ENCODE data around the gene MSH2.
"Not testable (repeated sequence)": the region's sequence is repeated elsewhere in the genome, so short reads cannot be mapped to it uniquely, and the experiment has no call there.

Gene MSH2

GRCh38 chr2:47499621-47500309, 96.8 kb downstream of the MSH2 start:
- Histone ChIP-seq H3K27me3 (ENCODE audit: insufficient read depth, low read length) (no peaks in the 10 kb centered on the region), H3K36me3 (ENCODE audit: insufficient read depth, low read depth, low read length) (0 out of 2 replicates have a peak, but pooled peaks cover 3% of the 10 kb centered on the region), H3K9me3 (ENCODE audit: insufficient read depth, low read depth, low read length) (peaks cover 14% of the 10 kb centered on the region), H3K9ac (ENCODE audit: low read depth, low read length) (no peak overlapping the region), H3K4me1 (ENCODE audit: insufficient read depth, low read length) (no peaks in the 10 kb centered on the region), H3K27ac (ENCODE audit: low read length) (no peak overlapping the region), H3K4me3 (ENCODE audit: low read length) (no peak overlapping the region)

GRCh38 chr2:47501374-47502200, 98.6 kb downstream of the MSH2 start:
- Histone ChIP-seq H3K4me3 (ENCODE audit: low read length) (no peak overlapping the region), H3K9me3 (ENCODE audit: insufficient read depth, low read depth, low read length) (peaks cover 21% of the 10 kb centered on the region), H3K4me1 (ENCODE audit: insufficient read depth, low read length) (no peaks in the 10 kb centered on the region), H3K27ac (ENCODE audit: low read length) (no peak overlapping the region), H3K9ac (ENCODE audit: low read depth, low read length) (no peak overlapping the region), H3K27me3 (ENCODE audit: insufficient read depth, low read length) (no peaks in the 10 kb centered on the region), H3K36me3 (ENCODE audit: insufficient read depth, low read depth, low read length) (0 out of 2 replicates have a peak, but pooled peaks cover 3% of the 10 kb centered on the region)

- not testable (repeated sequence) for H3K27me3 ChIP-seq (ENCODE audit: insufficient read depth, low read length); H3K4me1 ChIP-seq (ENCODE audit: insufficient read depth, low read length); H3K27ac ChIP-seq (ENCODE audit: low read length); H3K36me3 ChIP-seq (ENCODE audit: insufficient read depth, low read depth, low read length); H3K9ac ChIP-seq (ENCODE audit: low read depth, low read length); H3K4me3 ChIP-seq (ENCODE audit: low read length)
- H3K9me3 ChIP-seq (ENCODE audit: insufficient read depth, low read depth, low read length): peaks cover 21% of the 10 kb centered on the region
Observed at GRCh38 chr2:47502498-47502897, 99.5 kb downstream of the MSH2 start.

- no peak overlapping the region for H3K4me3 ChIP-seq (ENCODE audit: low read length)
- peaks cover 21% of the 10 kb centered on the region for H3K9me3 ChIP-seq (ENCODE audit: insufficient read depth, low read depth, low read length)
- no peak overlapping the region for H3K27ac ChIP-seq (ENCODE audit: low read length)
- 0 out of 2 replicates have a peak, but pooled peaks cover 3% of the 10 kb centered on the region for H3K36me3 ChIP-seq (ENCODE audit: insufficient read depth, low read depth, low read length)
- no peaks in the 10 kb centered on the region for H3K4me1 ChIP-seq (ENCODE audit: insufficient read depth, low read length)
- H3K9ac ChIP-seq (ENCODE audit: low read depth, low read length): no peak overlapping the region
- no peaks in the 10 kb centered on the region for H3K27me3 ChIP-seq (ENCODE audit: insufficient read depth, low read length)
Observed at GRCh38 chr2:47503481-47504070, 100.6 kb downstream of the MSH2 start.

GRCh38 chr2:47504174-47504810, 101.3 kb downstream of the MSH2 start:
- Histone ChIP-seq H3K4me1 (ENCODE audit: insufficient read depth, low read length) (no peaks in the 10 kb centered on the region), H3K27ac (ENCODE audit: low read length) (no peak overlapping the region), H3K4me3 (ENCODE audit: low read length) (no peak overlapping the region), H3K9me3 (ENCODE audit: insufficient read depth, low read depth, low read length) (peaks cover 18% of the 10 kb centered on the region), H3K36me3 (ENCODE audit: insufficient read depth, low read depth, low read length) (0 out of 2 replicates have a peak, but pooled peaks cover 3% of the 10 kb centered on the region), H3K27me3 (ENCODE audit: insufficient read depth, low read length) (no peaks in the 10 kb centered on the region), H3K9ac (ENCODE audit: low read depth, low read length) (no peak overlapping the region)

- Histone ChIP-seq H3K27ac (ENCODE audit: low read length) (no peak overlapping the region), H3K36me3 (ENCODE audit: insufficient read depth, low read depth, low read length) (no peaks in the 10 kb centered on the region), H3K4me3 (ENCODE audit: low read length) (no peak overlapping the region), H3K27me3 (ENCODE audit: insufficient read depth, low read length) (no peaks in the 10 kb centered on the region), H3K9me3 (ENCODE audit: insufficient read depth, low read depth, low read length) (peaks cover 7% of the 10 kb centered on the region), H3K4me1 (ENCODE audit: insufficient read depth, low read length) (no peaks in the 10 kb centered on the region), H3K9ac (ENCODE audit: low read depth, low read length) (no peak overlapping the region)
Observed at GRCh38 chr2:47506024-47506423, 103.1 kb downstream of the MSH2 start.

GRCh38 chr2:47506436-47506835, 103.5 kb downstream of the MSH2 start:
- H3K27me3 ChIP-seq (ENCODE audit: insufficient read depth, low read length): no peaks in the 10 kb centered on the region
- H3K27ac ChIP-seq (ENCODE audit: low read length): no peak overlapping the region
- no peak overlapping the region for H3K4me3 ChIP-seq (ENCODE audit: low read length)
- no peak overlapping the region for H3K9ac ChIP-seq (ENCODE audit: low read depth, low read length)
- H3K9me3 ChIP-seq (ENCODE audit: insufficient read depth, low read depth, low read length): peaks cover 7% of the 10 kb centered on the region
- no peaks in the 10 kb centered on the region for H3K36me3 ChIP-seq (ENCODE audit: insufficient read depth, low read depth, low read length)
- no peaks in the 10 kb centered on the region for H3K4me1 ChIP-seq (ENCODE audit: insufficient read depth, low read length)

GRCh38 chr2:47508080-47508479, 105.1 kb downstream of the MSH2 start:
- Histone ChIP-seq H3K9me3 (ENCODE audit: insufficient read depth, low read depth, low read length) (peaks cover 7% of the 10 kb centered on the region), H3K4me1 (ENCODE audit: insufficient read depth, low read length) (no peaks in the 10 kb centered on the region), H3K27ac (ENCODE audit: low read length) (no peak overlapping the region), H3K27me3 (ENCODE audit: insufficient read depth, low read length) (no peaks in the 10 kb centered on the region), H3K9ac (ENCODE audit: low read depth, low read length) (no peak overlapping the region), H3K4me3 (ENCODE audit: low read length) (no peak overlapping the region), H3K36me3 (ENCODE audit: insufficient read depth, low read depth, low read length) (no peaks in the 10 kb centered on the region)

GRCh38 chr2:47508641-47509040, 105.7 kb downstream of the MSH2 start:
- Histone ChIP-seq H3K4me1 (ENCODE audit: insufficient read depth, low read length) (no peaks in the 10 kb centered on the region), H3K9me3 (ENCODE audit: insufficient read depth, low read depth, low read length) (peaks cover 7% of the 10 kb centered on the region), H3K4me3 (ENCODE audit: low read length) (no peak overlapping the region), H3K36me3 (ENCODE audit: insufficient read depth, low read depth, low read length) (no peaks in the 10 kb centered on the region), H3K9ac (ENCODE audit: low read depth, low read length) (no peak overlapping the region), H3K27ac (ENCODE audit: low read length) (no peak overlapping the region), H3K27me3 (ENCODE audit: insufficient read depth, low read length) (no peaks in the 10 kb centered on the region)

GRCh38 chr2:47509250-47509649, 106.3 kb downstream of the MSH2 start:
- H3K36me3 ChIP-seq (ENCODE audit: insufficient read depth, low read depth, low read length): no peaks in the 10 kb centered on the region
- H3K4me1 ChIP-seq (ENCODE audit: insufficient read depth, low read length): no peaks in the 10 kb centered on the region
- H3K27ac ChIP-seq (ENCODE audit: low read length): no peak overlapping the region

GRCh38 chr2:47509821-47510385, 106.9 kb downstream of the MSH2 start:
- no peak overlapping the region for H3K27ac ChIP-seq (ENCODE audit: low read length)

More at GRCh38 chr2:47509250-47509649, 106.3 kb downstream of the MSH2 start:
- Histone ChIP-seq H3K9ac (ENCODE audit: low read depth, low read length) (no peak overlapping the region), H3K27me3 (ENCODE audit: insufficient read depth, low read length) (no peaks in the 10 kb centered on the region), H3K9me3 (ENCODE audit: insufficient read depth, low read depth, low read length) (peaks cover 7% of the 10 kb centered on the region), H3K4me3 (ENCODE audit: low read length) (no peak overlapping the region)

More at GRCh38 chr2:47509821-47510385, 106.9 kb downstream of the MSH2 start:
- H3K27me3 ChIP-seq (ENCODE audit: insufficient read depth, low read length): no peaks in the 10 kb centered on the region
- no peaks in the 10 kb centered on the region for H3K36me3 ChIP-seq (ENCODE audit: insufficient read depth, low read depth, low read length)
- H3K4me1 ChIP-seq (ENCODE audit: insufficient read depth, low read length): no peaks in the 10 kb centered on the region
- peaks cover 7% of the 10 kb centered on the region for H3K9me3 ChIP-seq (ENCODE audit: insufficient read depth, low read depth, low read length)
- H3K4me3 ChIP-seq (ENCODE audit: low read length): no peak overlapping the region
- no peak overlapping the region for H3K9ac ChIP-seq (ENCODE audit: low read depth, low read length)
